ENCODE results near the gene WDR48. TPM values are rescaled to one million over a fixed set of nuclear protein-coding genes. Genes with fewer than 3 reads are reported as not detected.

The WDR48 gene
- total and polyA plus RNA-seq, 9 of the 15 experiments (the other 6 are each of a cell fraction or from before 2014, with no cell fraction given) = 26.6 to 70.6 (median 48.0) TPM

GRCh38 chr3:39052583-39052982, 767 bp downstream of the WDR48 start:
- no TSS peak for BruUV-seq (replicated peaks)
- Histone ChIP-seq H3K27ac (ENCODE audit: extremely low read depth, low read depth, low read length) (peak overlapping the region; percentile 88), H3K4me1 (replicated peaks in 1 of 2; ENCODE audit: control insufficient read depth in 2 of 2, insufficient read depth in 2 of 2, low read length in 2 of 2) (peaks cover 5 to 9% of the 10 kb centered on the region in 2 experiments; a peak in 4 of 5 replicates), H3K4me3 (peak overlapping the region; percentile 90), H2AFZ (ENCODE audit: low read depth, low read length) (peak overlapping the region; percentile 98), H3K36me3 (ENCODE audit: control insufficient read depth, insufficient read depth, low read length) (no peaks in the 10 kb centered on the region), H3K9ac (ENCODE audit: insufficient read depth in 1 of 2, low read depth in 2 of 2, low read length in 2 of 2) (peak overlapping the region; percentile 69 to 96), H4K20me1 (replicated peaks; ENCODE audit: control insufficient read depth, insufficient read depth, low read length) (no peaks in the 10 kb centered on the region), H3K27me3 (ENCODE audit: control insufficient read depth in 2 of 2, insufficient read depth in 2 of 2, low read length in 2 of 2) (no peaks in the 10 kb centered on the region), H3K9me3 (replicated peaks; ENCODE audit: control insufficient read depth, insufficient read depth, low read depth, low read length) (peaks cover 3% of the 10 kb centered on the region; the same call in 1 of the 2 replicates), H3K9me1 (ENCODE audit: control insufficient read depth, insufficient read depth, low read length) (no peaks in the 10 kb centered on the region), H3K4me2 (ENCODE audit: insufficient read depth, low read length) (peak overlapping the region; percentile 99), H3K79me2 (ENCODE audit: control insufficient read depth, insufficient read depth, low read length) (peaks cover 46% of the 10 kb centered on the region)
- WGBS (ENCODE audit: insufficient coverage, low coverage, missing lambda C conversion rate) = 1% methylated on average over 11 of the region's 11 CpGs
- intact Hi-C loops (cut with micrococcal nuclease) (no loop called here), in situ Hi-C loops (cut with MboI) (no loop called here)
- FAIRE-seq (no peak), DNase-seq (ENCODE audit: extremely low read depth in 1 of 4, low spot score in 3 of 4) (peak in 1 of 4 experiments; percentile 23), ATAC-seq (peak; percentile 25)
- ChIA-PET POLR2A (no interaction called here), CTCF (ENCODE audit: low intra/inter-chr PET ratio) (no interaction called here)
- no peak for TF ChIP-seq ADNP (tag; IDR thresholded peaks at IDR 0.05)
- no peak for TF ChIP-seq CBX5 (IDR thresholded peaks at IDR 0.05; ENCODE audit: borderline replicate concordance, low read depth)
- no peak for TF ChIP-seq U2AF2 (optimal IDR thresholded peaks at IDR 0.05; ENCODE audit: low read depth, low read length)
- no peak for TF ChIP-seq TBL1XR1 (IDR thresholded peaks at IDR 0.05; ENCODE audit: low read length in 2 of 2)
- no peak for TF ChIP-seq PHTF2 (CRISPR knock-in tag; IDR thresholded peaks at IDR 0.05)
- no peak for TF ChIP-seq ZFPM2 (CRISPR knock-in tag; IDR thresholded peaks at IDR 0.05)
- TF ChIP-seq AFF4 (CRISPR knock-in tag; IDR thresholded peaks at IDR 0.05) = no peak
- TF ChIP-seq, protein P1, sequence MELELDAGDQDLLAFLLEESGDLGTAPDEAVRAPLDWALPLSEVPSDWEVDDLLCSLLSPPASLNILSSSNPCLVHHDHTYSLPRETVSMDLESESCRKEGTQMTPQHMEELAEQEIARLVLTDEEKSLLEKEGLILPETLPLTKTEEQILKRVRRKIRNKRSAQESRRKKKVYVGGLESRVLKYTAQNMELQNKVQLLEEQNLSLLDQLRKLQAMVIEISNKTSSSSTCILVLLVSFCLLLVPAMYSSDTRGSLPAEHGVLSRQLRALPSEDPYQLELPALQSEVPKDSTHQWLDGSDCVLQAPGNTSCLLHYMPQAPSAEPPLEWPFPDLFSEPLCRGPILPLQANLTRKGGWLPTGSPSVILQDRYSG (tag; conservative IDR thresholded peaks at IDR 0.05; ENCODE audit: low read depth) = no peak
- TF ChIP-seq MLLT1 (IDR thresholded peaks at IDR 0.05) = 0 out of 4 replicates have a peak, but pooled peaks of 1 of the 2 experiments have one; percentile 46
- TF ChIP-seq PCBP2 (IDR thresholded peaks at IDR 0.05; ENCODE audit: low read depth, low read length, poor library complexity, severe bottlenecking) = no peak
- TF ChIP-seq THRAP3 (IDR thresholded peaks at IDR 0.05; ENCODE audit: borderline replicate concordance) = no peak
- TF ChIP-seq SMARCE1 (IDR thresholded peaks at IDR 0.05) = 0 out of 2 replicates have a peak, but pooled peaks have one; percentile 16
